HEK293T (cell line): ENCODE data around the gene INTS7.

Source experiments
- BHLHE40 ChIP-seq: fragments of 450-650 bp; IDR thresholded peaks from 2 replicates; pipeline ENCODE4 v1.6.1; 2016; ENCODE audit warnings: mild to moderate bottlenecking, moderate library complexity, borderline replicate concordance
- ELF4 ChIP-seq: fragments of 450-650 bp; IDR thresholded peaks from 2 replicates; pipeline ENCODE4 v1.6.1; 2017; ENCODE audit warnings: antibody characterized with exemption
- FOXK2 ChIP-seq: fragments of 450-650 bp; IDR thresholded peaks from 2 replicates; pipeline ENCODE4 v1.6.1; 2016; ENCODE audit warnings: mild to moderate bottlenecking
- FOXM1 ChIP-seq: fragments of 450-650 bp; IDR thresholded peaks from 2 replicates; pipeline ENCODE4 v1.6.1; 2017; ENCODE audit warnings: mild to moderate bottlenecking, borderline replicate concordance
- HDGF ChIP-seq: fragments of 450-650 bp; IDR thresholded peaks from 2 replicates; pipeline ENCODE4 v1.6.1; 2017; ENCODE audit warnings: antibody characterized with exemption, borderline replicate concordance
- L3MBTL2 ChIP-seq: fragments of 450-650 bp; conservative IDR thresholded peaks from 2 replicates; pipeline ENCODE4 v1.6.1; 2016; ENCODE audit warnings: mild to moderate bottlenecking
- NFRKB ChIP-seq: fragments of 450-650 bp; IDR thresholded peaks from 2 replicates; pipeline ENCODE4 v1.6.1; 2016; ENCODE audit warnings: mild to moderate bottlenecking, moderate library complexity
- SP1 ChIP-seq: fragments of 450-650 bp; IDR thresholded peaks from 2 replicates; pipeline ENCODE4 v1.6.1; 2017
- SUZ12 ChIP-seq: fragments of 450-650 bp; IDR thresholded peaks from 2 replicates; pipeline ENCODE4 v1.6.1; 2016; ENCODE audit warnings: mild to moderate bottlenecking
- TARDBP ChIP-seq: fragments of 450-650 bp; IDR thresholded peaks from 2 replicates; pipeline ENCODE4 v1.6.1; 2016
- ZNF384 ChIP-seq: fragments of 450-650 bp; IDR thresholded peaks from 2 replicates; pipeline ENCODE4 v1.6.1; 2016
- TF ChIP-seq, protein P1 (sequence below): fragments of 450-650 bp; IDR thresholded peaks from 2 replicates; pipeline ENCODE4 v1.6.1; 2016

- TF ChIP-seq SP1 (no peak), BHLHE40 (no peak), SUZ12 (no peak), ZNF384 (no peak; the same call in 1 of the 2 replicates), FOXK2 (no peak), FOXM1 (no peak), NFRKB (no peak), ELF4 (no peak), L3MBTL2 (no peak), HDGF (no peak), TARDBP (no peak)
- TF ChIP-seq, protein P1, sequence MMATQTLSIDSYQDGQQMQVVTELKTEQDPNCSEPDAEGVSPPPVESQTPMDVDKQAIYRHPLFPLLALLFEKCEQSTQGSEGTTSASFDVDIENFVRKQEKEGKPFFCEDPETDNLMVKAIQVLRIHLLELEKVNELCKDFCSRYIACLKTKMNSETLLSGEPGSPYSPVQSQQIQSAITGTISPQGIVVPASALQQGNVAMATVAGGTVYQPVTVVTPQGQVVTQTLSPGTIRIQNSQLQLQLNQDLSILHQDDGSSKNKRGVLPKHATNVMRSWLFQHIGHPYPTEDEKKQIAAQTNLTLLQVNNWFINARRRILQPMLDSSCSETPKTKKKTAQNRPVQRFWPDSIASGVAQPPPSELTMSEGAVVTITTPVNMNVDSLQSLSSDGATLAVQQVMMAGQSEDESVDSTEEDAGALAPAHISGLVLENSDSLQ, result no peak
Observed at GRCh38 chr1:212021563-212021962, 13.8 kb downstream of the INTS7 start.
